Effector memory CD8-positive, alpha-beta T cell (primary cell): Measurements from ENCODE around the gene DUSP10.

Experiments
- ATAC-seq: fragments of 150-1000 bp; cut with Tn5 transposase; replicated peaks from 2 replicates; pipeline ENCODE4 v1.10.0; 2021; ENCODE audit warnings: mild to moderate bottlenecking, moderate library complexity
- DNase-seq, 3 experiments: peaks; one replicate each; pipeline ENCODE4 v3.0.0; 2021
- H3K27ac Mint-ChIP-seq, 2 donors: one replicate each; pipeline ENCODE4 v1.8.0; 2022; ENCODE audit warnings: mild to moderate bottlenecking in 2 of 2, mixed read lengths in 2 of 2, moderate library complexity in 2 of 2
- H3K27me3 Mint-ChIP-seq, 2 donors: one replicate each; pipeline ENCODE4 v1.8.0; 2022; ENCODE audit warnings: mixed read lengths in 2 of 2
- H3K36me3 Mint-ChIP-seq: one replicate; pipeline ENCODE4 v1.8.0; 2022; ENCODE audit warnings: mild to moderate bottlenecking, moderate library complexity, mixed read lengths; ENCODE audit not compliant: insufficient read depth
- H3K4me1 Mint-ChIP-seq, 2 donors: one replicate each; pipeline ENCODE4 v1.8.0; 2022; ENCODE audit warnings: low read depth in 2 of 2, mixed read lengths in 2 of 2
- H3K4me3 Mint-ChIP-seq, 2 donors: one replicate each; pipeline ENCODE4 v1.8.0; 2022; ENCODE audit warnings: mild to moderate bottlenecking in 2 of 2, mixed read lengths in 2 of 2, moderate library complexity in 2 of 2
- H3K9me3 Mint-ChIP-seq, 2 donors: one replicate each; pipeline ENCODE4 v1.8.0; 2022; ENCODE audit warnings: mixed read lengths in 2 of 2

The DUSP10 gene

DNA sequence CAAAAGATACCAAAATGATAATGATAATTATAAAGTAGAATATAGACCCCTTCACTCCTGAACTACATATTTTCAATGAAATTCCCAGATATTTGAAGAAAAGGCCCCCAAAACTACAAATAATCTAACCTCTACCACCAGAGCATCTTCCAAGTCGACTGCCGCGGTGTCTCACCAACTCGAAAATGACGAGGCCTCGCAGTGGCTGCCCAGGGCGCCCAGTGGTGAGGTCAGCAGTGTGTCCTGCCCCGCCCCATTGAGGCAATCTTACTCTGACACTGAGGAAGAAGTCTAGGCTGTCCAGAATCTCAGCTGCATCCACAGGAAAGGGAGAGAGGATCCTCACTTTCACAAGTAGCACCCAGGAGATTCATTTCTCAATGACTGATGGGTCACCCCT lies 5.2 kb downstream of the DUSP10 start:
- no peak for ATAC-seq
- Mint-ChIP-seq H3K9me3 (no peaks in the 10 kb centered on the region), H3K27me3 (no peaks in the 10 kb centered on the region), H3K4me3 (no peak overlapping the region), H3K36me3 (peaks cover 45% of the 10 kb centered on the region), H3K4me1 (peaks cover 45 to 57% of the 10 kb centered on the region in 2 donors), H3K27ac (peak overlapping the region in 1 of 2 donors; percentile 84)
- DNase-seq, result no peak

GRCh38 chr1:221735999-221736398 lies 5.9 kb downstream of the DUSP10 start:
- Mint-ChIP-seq H3K4me1 (peaks cover 46 to 57% of the 10 kb centered on the region in 2 donors), H3K27me3 (no peaks in the 10 kb centered on the region), H3K4me3 (peak overlapping the region in 1 of 2 donors; percentile 37), H3K9me3 (no peaks in the 10 kb centered on the region), H3K36me3 (peaks cover 45% of the 10 kb centered on the region), H3K27ac (peak overlapping the region in 1 of 2 donors; percentile 20)
- DNase-seq (no peak), ATAC-seq (no peak)

GRCh38 chr1:221734187-221734586 lies 7.7 kb downstream of the DUSP10 start:
- peak overlapping the region in 1 of 2 donors; percentile 9 for H3K4me3 Mint-ChIP-seq
- H3K9me3 Mint-ChIP-seq, result no peaks in the 10 kb centered on the region
- peak overlapping the region in 1 of 2 donors; percentile 28 for H3K27ac Mint-ChIP-seq
- no peak for ATAC-seq
- peaks cover 42 to 57% of the 10 kb centered on the region in 2 donors for H3K4me1 Mint-ChIP-seq
- no peak for DNase-seq
- no peaks in the 10 kb centered on the region for H3K27me3 Mint-ChIP-seq
- H3K36me3 Mint-ChIP-seq, result peaks cover 46% of the 10 kb centered on the region

DNA sequence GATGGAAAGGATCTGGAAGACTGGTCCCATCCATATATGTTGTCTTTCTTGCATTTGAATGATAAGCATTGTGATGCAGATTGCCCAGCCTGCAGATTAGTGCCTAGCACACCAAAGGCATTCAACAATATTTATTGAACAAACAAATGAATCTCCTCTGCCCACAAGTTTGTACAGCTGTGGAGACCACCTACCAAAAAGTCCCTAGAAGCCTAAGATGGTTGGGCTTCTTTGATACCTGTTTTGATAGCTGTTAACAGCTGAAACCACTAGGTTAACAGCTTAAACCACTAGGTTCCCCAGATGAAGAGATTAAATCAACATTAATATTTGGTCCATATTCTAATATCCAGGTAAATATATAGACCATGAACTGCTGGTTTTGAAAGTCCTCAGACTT lies 9.8 kb downstream of the DUSP10 start:
- H3K4me3 Mint-ChIP-seq, result peak overlapping the region in 1 of 2 donors; percentile 6
- peak; percentile 60 for ATAC-seq
- H3K27me3 Mint-ChIP-seq, result no peaks in the 10 kb centered on the region
- DNase-seq, result no peak
- no peak overlapping the region for H3K27ac Mint-ChIP-seq
- peaks cover 27% of the 10 kb centered on the region for H3K36me3 Mint-ChIP-seq
- no peaks in the 10 kb centered on the region for H3K9me3 Mint-ChIP-seq
- H3K4me1 Mint-ChIP-seq, result peaks cover 43 to 64% of the 10 kb centered on the region in 2 donors

DNA sequence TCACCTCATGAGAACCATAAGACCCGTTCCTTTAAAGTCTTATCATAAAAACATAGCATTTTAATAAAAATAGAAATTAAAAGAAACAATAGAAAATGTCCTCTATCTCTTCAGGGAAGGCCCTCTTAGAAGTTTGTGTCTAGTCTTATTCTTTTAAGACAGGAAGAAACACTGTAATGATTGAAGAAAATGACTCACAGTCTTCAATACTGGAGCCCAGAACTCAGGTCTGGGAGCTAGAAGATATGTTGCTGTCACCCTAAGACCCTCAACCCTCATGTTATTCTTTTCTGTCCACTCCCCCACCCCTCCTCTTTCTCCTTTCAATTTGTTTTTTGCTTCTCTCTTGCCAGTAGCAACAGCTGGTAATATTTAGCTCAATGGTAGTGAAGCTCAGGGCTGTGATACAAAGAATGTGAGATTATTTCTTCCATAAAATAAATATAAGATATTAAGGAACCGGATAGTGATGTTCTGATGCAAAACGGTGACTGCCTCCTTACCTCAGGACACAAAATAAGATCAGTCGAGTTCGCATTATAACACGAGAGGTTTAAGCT lies 12.0 kb downstream of the DUSP10 start:
- no peak for DNase-seq
- no peak overlapping the region for H3K4me3 Mint-ChIP-seq
- no peak for ATAC-seq

GRCh38 chr1:221728037-221728505 lies 13.8 kb downstream of the DUSP10 start:
- Mint-ChIP-seq H3K36me3 (peaks cover 16% of the 10 kb centered on the region), H3K4me1 (peaks cover 37 to 45% of the 10 kb centered on the region in 2 donors), H3K4me3 (peak overlapping the region; percentile 2 to 56), H3K9me3 (peaks cover 0 to 4% of the 10 kb centered on the region in 2 donors), H3K27ac (peak overlapping the region; percentile 68 to 85), H3K27me3 (no peaks in the 10 kb centered on the region)
- ATAC-seq, result no peak
- DNase-seq, result no peak

More for the DNA sequence above, 12.0 kb downstream of the DUSP10 start:
- H3K4me1 Mint-ChIP-seq, result peaks cover 50 to 60% of the 10 kb centered on the region in 2 donors
- peaks cover 18% of the 10 kb centered on the region for H3K36me3 Mint-ChIP-seq
- no peaks in the 10 kb centered on the region for H3K9me3 Mint-ChIP-seq
- no peaks in the 10 kb centered on the region for H3K27me3 Mint-ChIP-seq
- H3K27ac Mint-ChIP-seq, result no peak overlapping the region

DNA sequence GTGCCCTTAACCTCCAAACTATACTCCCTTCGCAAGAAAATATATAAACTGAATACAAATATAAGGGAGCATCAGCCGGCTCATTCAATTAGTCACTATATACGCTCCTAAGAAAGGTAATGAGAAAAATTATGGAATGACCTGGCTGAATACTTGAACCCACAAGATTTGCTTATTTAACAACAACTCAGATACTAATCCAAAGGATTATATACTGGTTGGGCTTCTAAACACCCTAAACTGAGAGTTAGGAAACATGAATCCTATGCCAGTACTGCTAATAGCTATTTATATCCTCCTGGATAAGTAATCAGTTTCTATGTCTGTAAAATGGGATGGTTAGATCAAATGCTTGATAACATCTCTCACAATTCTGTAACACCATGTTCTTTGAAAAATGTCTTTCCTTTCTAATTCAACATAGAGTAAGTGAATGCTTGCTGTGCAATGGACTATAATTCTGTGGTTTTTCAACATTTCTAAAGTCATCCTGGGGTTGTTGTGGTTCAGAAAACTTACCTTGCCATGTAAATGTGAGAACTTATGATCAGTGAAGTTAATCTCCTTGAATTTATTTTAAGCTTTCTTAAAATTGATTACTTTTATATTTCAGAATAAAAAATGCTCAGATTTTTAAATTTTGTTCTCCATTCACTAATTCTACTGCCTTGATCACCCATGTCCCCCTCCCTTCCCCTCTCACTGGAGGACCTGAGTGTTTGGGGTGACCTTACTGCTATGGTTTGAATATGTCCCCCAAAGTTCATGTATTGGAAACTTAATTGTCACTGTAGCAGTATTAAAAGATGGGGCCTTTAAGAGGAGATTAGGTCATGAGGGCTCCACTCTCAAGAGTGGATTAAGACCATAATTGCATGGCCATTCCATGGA lies 14.5 kb downstream of the DUSP10 start:
- DNase-seq, result no peak
- H3K27ac Mint-ChIP-seq, result peak overlapping the region; percentile 68 to 85
- no peaks in the 10 kb centered on the region for H3K27me3 Mint-ChIP-seq
- H3K36me3 Mint-ChIP-seq, result peaks cover 19% of the 10 kb centered on the region
- H3K4me1 Mint-ChIP-seq, result peaks cover 37 to 50% of the 10 kb centered on the region in 2 donors
- peaks cover 0 to 4% of the 10 kb centered on the region in 2 donors for H3K9me3 Mint-ChIP-seq
- H3K4me3 Mint-ChIP-seq, result peak overlapping the region; percentile 56 to 57
- ATAC-seq, result peak; percentile 54

GRCh38 chr1:221725735-221726672 lies 15.9 kb downstream of the DUSP10 start:
- no peaks in the 10 kb centered on the region for H3K27me3 Mint-ChIP-seq
- peaks cover 24% of the 10 kb centered on the region for H3K36me3 Mint-ChIP-seq
- peaks cover 0 to 4% of the 10 kb centered on the region in 2 donors for H3K9me3 Mint-ChIP-seq
- peaks cover 32 to 54% of the 10 kb centered on the region in 2 donors for H3K4me1 Mint-ChIP-seq
- DNase-seq, result no peak
- peak overlapping the region; percentile 51 to 85 for H3K27ac Mint-ChIP-seq
- H3K4me3 Mint-ChIP-seq, result peak overlapping the region; percentile 56 to 57
- peak; percentile 75 for ATAC-seq

DNA sequence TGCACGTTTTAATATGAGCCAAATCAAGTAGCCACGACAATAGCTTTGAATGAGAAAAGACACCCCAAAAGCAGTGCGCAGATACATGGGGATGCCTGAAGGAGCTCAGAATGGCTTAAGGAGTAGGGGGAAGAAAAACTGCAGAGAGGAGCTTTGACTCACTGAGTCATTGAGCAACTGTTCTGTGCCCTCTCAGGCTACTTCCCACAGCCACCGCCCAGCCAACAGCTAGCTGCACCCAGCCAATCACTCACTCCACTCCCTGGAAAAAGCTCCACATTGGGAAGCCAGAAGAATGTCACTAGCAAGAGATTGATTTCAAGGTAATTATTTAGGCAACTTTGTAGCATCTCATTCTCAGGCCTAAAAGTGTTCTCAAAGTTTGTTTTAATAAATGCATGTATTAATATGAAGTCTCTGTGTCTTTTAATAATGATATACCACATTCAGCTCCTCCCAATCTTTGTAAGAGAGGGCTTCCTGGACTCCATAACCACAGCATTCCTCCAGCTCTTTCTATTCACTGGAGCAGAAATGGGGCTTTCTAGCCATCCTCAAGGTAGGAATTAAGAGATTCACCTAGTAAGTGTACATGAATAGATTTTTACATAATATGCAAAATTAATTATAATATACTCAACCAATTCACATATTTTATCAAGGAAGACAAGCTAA lies 16.8 kb downstream of the DUSP10 start:
- Mint-ChIP-seq H3K4me3 (no peak overlapping the region), H3K4me1 (peaks cover 32 to 55% of the 10 kb centered on the region in 2 donors), H3K27me3 (no peaks in the 10 kb centered on the region), H3K27ac (peak overlapping the region; percentile 51 to 85), H3K9me3 (peaks cover 0 to 4% of the 10 kb centered on the region in 2 donors), H3K36me3 (peaks cover 24% of the 10 kb centered on the region)
- ATAC-seq (no peak), DNase-seq (no peak)

DNA sequence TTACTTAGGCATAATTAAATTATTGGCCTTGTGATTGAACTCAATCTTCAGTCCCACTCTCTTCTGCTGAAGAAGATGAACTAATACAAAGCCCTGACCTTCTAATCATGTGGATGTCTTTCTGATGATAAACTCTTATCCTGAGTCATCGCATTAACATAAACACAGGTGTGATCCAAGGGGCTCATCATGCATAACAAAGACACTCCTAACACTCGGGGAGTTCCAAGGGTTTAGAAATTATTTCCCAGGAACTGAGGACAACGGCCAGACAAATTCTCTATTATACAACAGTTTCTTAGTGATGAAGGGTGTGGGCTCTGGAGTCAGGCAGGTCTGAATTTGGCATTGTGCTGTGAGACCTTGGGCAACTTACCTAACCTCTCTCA lies 18.0 kb downstream of the DUSP10 start:
- peaks cover 23% of the 10 kb centered on the region for H3K36me3 Mint-ChIP-seq
- H3K4me3 Mint-ChIP-seq, result no peak overlapping the region
- H3K27me3 Mint-ChIP-seq, result no peaks in the 10 kb centered on the region
- ATAC-seq (no peak), DNase-seq (no peak)
- H3K9me3 Mint-ChIP-seq, result peaks cover 0 to 4% of the 10 kb centered on the region in 2 donors
- no peak overlapping the region for H3K27ac Mint-ChIP-seq
- H3K4me1 Mint-ChIP-seq, result peaks cover 37 to 56% of the 10 kb centered on the region in 2 donors

- DNase-seq, result no peak
- Mint-ChIP-seq H3K4me1 (peaks cover 32 to 56% of the 10 kb centered on the region in 2 donors), H3K9me3 (peaks cover 0 to 4% of the 10 kb centered on the region in 2 donors), H3K27ac (no peak overlapping the region), H3K27me3 (no peaks in the 10 kb centered on the region), H3K4me3 (no peak overlapping the region), H3K36me3 (peaks cover 29% of the 10 kb centered on the region)
- ATAC-seq, result no peak
These were observed 18.7 kb downstream of the DUSP10 start for GRCh38 chr1:221723018-221723847.
